ENCODE results near the gene CDHR5. TPM values are rescaled to one million over a fixed set of nuclear protein-coding genes. Genes with fewer than 3 reads are reported as not detected.

CDHR5 gene, protein sequence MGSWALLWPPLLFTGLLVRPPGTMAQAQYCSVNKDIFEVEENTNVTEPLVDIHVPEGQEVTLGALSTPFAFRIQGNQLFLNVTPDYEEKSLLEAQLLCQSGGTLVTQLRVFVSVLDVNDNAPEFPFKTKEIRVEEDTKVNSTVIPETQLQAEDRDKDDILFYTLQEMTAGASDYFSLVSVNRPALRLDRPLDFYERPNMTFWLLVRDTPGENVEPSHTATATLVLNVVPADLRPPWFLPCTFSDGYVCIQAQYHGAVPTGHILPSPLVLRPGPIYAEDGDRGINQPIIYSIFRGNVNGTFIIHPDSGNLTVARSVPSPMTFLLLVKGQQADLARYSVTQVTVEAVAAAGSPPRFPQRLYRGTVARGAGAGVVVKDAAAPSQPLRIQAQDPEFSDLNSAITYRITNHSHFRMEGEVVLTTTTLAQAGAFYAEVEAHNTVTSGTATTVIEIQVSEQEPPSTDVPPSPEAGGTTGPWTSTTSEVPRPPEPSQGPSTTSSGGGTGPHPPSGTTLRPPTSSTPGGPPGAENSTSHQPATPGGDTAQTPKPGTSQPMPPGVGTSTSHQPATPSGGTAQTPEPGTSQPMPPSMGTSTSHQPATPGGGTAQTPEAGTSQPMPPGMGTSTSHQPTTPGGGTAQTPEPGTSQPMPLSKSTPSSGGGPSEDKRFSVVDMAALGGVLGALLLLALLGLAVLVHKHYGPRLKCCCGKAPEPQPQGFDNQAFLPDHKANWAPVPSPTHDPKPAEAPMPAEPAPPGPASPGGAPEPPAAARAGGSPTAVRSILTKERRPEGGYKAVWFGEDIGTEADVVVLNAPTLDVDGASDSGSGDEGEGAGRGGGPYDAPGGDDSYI
- total RNA-seq (2014; rRNA removed; shearing (Covaris generic)): not detected in 2 replicates

DNA sequence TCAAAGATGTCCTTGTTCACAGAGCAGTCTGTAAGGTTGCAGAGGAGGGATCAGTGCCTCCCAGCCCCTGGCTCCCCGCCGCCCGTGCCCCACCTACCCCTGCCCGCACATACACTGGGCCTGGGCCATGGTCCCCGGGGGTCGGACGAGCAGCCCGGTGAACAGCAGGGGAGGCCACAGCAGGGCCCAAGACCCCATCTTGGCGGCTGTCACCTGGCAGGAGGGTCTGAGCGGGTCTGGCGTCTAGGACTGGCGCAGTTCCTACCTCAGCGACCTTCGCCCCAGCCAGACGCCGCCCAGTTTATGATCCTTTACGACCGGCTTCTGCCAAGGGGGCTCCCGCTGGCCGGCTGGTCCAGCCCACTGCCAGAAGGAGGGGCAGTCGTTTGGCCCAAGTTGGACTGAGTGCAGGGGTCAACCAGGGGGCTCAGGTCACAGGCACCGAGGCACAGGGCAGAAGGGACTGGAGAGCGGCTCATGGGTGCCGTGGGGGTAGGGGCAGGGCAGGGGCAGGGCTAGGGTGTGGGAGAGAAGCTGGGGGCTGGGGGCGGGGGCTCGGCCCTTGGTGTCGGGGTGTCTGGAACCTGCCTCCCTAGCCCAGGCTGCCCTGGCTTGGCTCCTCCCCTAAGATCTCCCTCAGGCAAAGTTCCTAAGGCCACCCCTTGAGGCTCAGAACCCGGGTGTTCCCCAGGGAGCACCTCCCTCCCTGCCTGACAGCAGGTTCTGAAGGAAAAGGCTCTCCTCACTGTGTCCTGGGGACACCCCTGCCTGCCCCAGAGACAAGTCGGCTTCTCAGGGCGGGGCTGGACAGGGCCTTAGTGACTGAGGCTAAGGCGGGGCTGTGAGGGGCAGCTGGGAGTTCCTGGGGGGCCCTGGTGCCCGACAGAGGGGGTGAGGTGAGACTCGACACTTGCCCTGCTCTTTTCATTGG lies at the start of gene CDHR5:
Gene CDHR5 (minus strand): TSS at position 251 of the 931 bp plus-strand sequence. CDS start 53 bp downstream, at position 198.
- H3K4me1 ChIP-seq (replicated peaks): peaks cover 4% of the 10 kb centered on the region
- H3K9me3 ChIP-seq (replicated peaks): no peaks in the 10 kb centered on the region
- H3K27me3 ChIP-seq (replicated peaks): no peaks in the 10 kb centered on the region
- no peak within 1 kb of the TSS for H3K27ac ChIP-seq
- no peak for DNase-seq (ENCODE audit: low read depth in 1 of 2, low spot score in 2 of 2)
- no peak within 1 kb of the TSS for H3K4me3 ChIP-seq
- no peaks in the 10 kb centered on the region for H3K36me3 ChIP-seq

DNA sequence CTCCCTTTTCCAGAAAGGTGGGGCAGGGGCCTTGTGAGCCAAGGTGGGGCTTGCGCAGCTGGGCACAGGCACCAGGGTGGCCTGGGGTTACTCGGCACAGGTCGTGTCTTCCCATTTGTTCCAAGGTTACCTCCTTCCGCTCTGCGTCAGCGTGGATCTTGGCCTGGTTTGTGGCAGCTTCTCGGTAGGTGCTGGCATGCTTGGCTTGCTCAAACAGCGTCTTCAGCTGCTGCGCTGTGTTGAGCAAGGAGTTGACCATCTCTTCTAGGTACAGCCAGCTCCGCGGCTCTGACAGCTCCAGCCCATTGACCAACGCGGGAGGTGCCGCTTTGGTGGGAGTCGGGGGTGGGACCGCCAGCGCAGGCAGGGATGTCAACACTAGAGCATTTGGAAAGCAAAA lies 49.7 kb upstream of the CDHR5 start:
- Histone ChIP-seq H3K4me1 (replicated peaks) (no peaks in the 10 kb centered on the region), H3K9me3 (replicated peaks) (no peaks in the 10 kb centered on the region), H3K36me3 (0 out of 2 replicates have a peak, but pooled peaks cover 6% of the 10 kb centered on the region), H3K4me3 (no peak overlapping the region), H3K27me3 (replicated peaks) (no peaks in the 10 kb centered on the region), H3K27ac (no peak overlapping the region)
- DNase-seq (ENCODE audit: low read depth in 1 of 2, low spot score in 2 of 2): no peak

DNA sequence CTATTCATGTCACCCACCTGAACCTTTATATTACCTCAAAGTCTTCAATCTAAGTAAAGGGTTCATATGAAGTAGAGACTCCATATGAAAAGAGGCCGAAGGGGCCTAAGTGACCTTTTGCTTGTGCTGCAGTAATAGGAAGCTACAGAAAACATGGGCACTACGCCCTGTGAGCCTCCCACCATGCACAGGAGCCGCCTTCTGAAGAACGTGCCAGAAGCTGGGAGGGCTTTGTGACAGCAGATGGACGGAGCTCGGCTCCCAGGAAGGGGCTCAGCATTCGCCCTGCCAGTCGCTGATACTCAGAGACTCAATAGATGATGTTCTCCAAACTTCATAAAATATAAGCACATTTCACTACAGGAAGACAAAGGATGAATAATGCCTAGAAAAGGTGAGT lies 49.1 kb upstream of the CDHR5 start:
- DNase-seq (ENCODE audit: low read depth in 1 of 2, low spot score in 2 of 2): no peak
- Histone ChIP-seq H3K27me3 (replicated peaks) (no peaks in the 10 kb centered on the region), H3K4me3 (no peak overlapping the region), H3K9me3 (replicated peaks) (no peaks in the 10 kb centered on the region), H3K36me3 (0 out of 2 replicates have a peak, but pooled peaks cover 6% of the 10 kb centered on the region), H3K27ac (no peak overlapping the region), H3K4me1 (replicated peaks) (no peaks in the 10 kb centered on the region)

DNA sequence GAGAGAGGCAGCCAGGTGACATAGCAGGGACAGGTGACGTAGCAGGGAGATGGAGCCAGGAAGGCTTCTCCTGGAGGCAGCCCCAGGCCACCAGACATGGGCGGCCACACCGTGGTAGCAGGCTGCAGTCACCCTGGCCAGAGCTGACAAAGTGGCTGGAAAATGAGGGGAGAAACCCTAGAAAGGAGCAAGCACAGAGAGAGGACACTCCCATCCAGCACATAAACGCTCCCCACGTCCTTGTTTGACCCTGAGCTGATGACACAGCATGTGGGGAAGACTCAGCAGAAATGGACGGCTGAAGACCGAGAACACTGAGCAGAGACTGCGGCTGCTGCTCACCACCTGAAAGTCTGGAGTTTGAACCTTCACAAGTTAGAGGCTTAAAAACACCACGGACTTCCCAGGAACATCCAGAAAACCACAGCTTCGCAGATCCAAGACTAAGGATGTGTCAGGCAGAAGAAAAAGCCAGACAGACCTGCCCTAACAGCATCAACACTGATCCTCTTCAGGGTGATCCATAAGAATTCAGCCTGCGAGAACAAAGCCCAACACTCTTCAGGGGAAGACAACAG lies 41.0 kb upstream of the CDHR5 start:
- no peak for DNase-seq (ENCODE audit: low read depth in 1 of 2, low spot score in 2 of 2)
- no peak overlapping the region for H3K4me3 ChIP-seq
- H3K4me1 ChIP-seq (replicated peaks): no peaks in the 10 kb centered on the region
- H3K27me3 ChIP-seq (replicated peaks): no peaks in the 10 kb centered on the region
- no peak overlapping the region for H3K27ac ChIP-seq
- H3K36me3 ChIP-seq: peaks cover 3% of the 10 kb centered on the region; the same call in 1 of the 2 replicates
- no peaks in the 10 kb centered on the region for H3K9me3 ChIP-seq (replicated peaks)

DNA sequence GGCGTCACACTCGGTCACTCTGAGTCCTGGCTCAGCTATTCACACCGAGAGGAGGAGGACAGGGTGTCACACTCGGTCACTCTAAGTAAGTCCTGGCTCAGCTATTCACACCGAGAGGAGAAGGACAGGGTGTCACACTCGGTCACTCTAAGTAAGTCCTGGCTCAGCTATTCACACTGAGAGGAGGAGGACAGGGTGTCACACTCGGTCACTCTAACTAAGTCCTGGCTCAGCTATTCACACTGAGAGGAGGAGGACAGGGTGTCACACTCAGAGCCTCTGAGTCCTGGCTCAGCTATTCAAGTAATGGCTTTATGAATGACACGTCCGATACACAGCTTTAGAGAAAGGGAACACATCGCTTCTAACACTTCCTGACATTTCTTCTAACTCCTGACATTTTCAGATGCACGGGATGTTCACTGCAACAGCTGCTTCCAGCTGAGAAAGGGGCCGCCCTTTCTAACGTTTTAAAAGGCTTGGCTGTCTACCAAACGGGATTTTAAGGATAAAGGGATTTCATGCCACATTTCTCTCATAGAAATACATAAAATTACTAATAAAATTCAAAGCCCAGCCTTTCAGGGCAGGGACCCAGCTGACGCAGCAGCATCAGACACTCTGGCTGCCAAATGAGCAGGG lies 40.4 kb upstream of the CDHR5 start:
- Histone ChIP-seq H3K36me3 (peaks cover 3% of the 10 kb centered on the region; the same call in 1 of the 2 replicates), H3K27me3 (replicated peaks) (no peaks in the 10 kb centered on the region), H3K4me1 (replicated peaks) (no peaks in the 10 kb centered on the region), H3K4me3 (no peak overlapping the region), H3K27ac (no peak overlapping the region), H3K9me3 (replicated peaks) (no peaks in the 10 kb centered on the region)
- DNase-seq (ENCODE audit: low read depth in 1 of 2, low spot score in 2 of 2): no peak

DNA sequence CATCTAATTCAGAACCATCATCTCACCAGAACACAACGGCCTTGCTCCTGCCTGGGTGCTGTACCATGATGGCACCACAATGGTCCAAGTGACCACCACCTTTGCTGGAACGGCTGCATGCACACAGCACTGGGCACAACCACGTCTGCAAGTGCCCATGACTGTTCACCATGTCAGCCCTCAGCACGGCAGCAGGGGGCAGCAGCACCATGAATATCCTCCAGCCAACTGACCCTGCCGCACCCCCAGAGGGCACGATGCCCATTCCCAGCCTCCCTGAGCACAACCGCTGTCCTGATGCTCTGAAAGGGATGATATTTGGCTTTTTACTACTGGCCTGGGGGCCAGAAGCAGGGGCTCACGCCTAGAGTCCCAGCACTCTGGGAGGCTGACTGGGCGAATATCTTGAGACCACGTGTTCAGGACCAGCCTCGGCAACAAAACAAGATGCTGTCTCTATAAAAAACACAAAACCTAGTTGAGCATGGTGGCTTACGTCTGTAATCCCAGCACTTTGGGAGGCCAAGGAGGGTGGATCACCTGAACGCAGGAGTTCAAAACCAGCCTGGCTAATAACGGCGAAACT lies 38.0 kb upstream of the CDHR5 start:
- no peaks in the 10 kb centered on the region for H3K4me1 ChIP-seq (replicated peaks)
- no peaks in the 10 kb centered on the region for H3K27me3 ChIP-seq (replicated peaks)
- no peaks in the 10 kb centered on the region for H3K9me3 ChIP-seq (replicated peaks)
- H3K36me3 ChIP-seq: peaks cover 3% of the 10 kb centered on the region; the same call in 1 of the 2 replicates
- no peak overlapping the region for H3K4me3 ChIP-seq
- peak; percentile 12 to 58 for DNase-seq (ENCODE audit: low read depth in 1 of 2, low spot score in 2 of 2)
- no peak overlapping the region for H3K27ac ChIP-seq

DNA sequence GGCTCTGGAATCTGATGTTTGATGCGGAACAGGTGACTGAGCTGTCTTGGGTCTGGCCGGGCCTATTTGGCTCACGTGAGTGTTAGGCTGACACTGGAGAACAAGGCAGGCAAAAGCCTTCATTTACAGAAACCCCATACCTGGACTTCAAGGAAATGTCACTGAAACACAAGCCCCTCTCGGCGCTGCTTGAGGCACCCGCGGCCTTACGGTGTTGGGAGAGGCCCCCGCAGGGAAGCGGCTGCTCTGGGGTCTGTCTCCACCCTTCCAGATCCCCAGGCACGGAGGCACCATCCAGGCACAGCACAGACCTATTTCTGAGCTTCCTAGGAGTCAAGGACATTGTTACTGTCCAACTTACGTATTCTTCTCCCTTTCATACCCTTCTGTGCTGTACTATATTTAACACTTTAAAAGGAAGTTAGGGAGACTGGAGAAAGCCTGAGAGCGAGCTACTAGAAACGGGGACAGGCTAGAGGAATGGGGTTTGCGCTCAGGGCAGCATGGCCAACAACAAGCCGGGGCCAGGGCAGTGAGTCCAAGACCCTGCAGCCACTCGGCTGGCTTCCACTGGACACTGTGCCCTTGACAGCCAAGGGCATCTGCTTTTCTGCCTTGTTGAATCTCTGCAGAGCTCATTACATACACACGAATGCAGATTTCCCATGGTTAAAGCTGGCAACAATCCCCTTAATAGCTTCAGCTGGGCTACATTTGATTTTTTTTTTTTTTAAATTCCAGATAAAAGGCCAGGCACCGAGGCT lies 36.1 kb upstream of the CDHR5 start:
- no peaks in the 10 kb centered on the region for H3K9me3 ChIP-seq (replicated peaks)
- H3K4me3 ChIP-seq: no peak overlapping the region
- no peaks in the 10 kb centered on the region for H3K27me3 ChIP-seq (replicated peaks)
- H3K27ac ChIP-seq: no peak overlapping the region
- no peak for DNase-seq (ENCODE audit: low read depth in 1 of 2, low spot score in 2 of 2)
- H3K36me3 ChIP-seq: peaks cover 3% of the 10 kb centered on the region; the same call in 1 of the 2 replicates
- H3K4me1 ChIP-seq (replicated peaks): no peaks in the 10 kb centered on the region

DNA sequence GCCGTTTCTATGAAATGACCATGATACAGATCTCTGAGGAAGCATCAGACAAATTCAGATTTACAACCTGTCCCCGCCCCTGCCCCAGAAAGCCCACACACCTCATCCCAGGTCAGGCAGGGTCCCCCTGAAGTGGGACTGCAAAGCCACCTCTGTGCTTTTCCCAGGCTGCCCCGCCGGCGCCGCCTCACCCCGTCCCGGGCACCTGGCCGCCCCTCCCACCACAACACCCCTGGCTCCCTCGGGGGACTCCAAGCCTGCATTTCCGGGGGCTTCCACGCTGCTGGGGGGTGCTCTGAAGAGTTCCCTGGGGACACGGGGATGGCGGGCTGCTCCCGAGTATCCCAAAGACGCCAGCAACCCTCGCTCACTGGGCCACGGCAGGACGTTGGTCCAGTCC lies 35.5 kb upstream of the CDHR5 start:
- no peak overlapping the region for H3K27ac ChIP-seq
- no peak overlapping the region for H3K4me3 ChIP-seq
- no peaks in the 10 kb centered on the region for H3K9me3 ChIP-seq (replicated peaks)
- no peaks in the 10 kb centered on the region for H3K4me1 ChIP-seq (replicated peaks)
- H3K36me3 ChIP-seq: peaks cover 3% of the 10 kb centered on the region; the same call in 1 of the 2 replicates
- no peaks in the 10 kb centered on the region for H3K27me3 ChIP-seq (replicated peaks)
- no peak for DNase-seq (ENCODE audit: low read depth in 1 of 2, low spot score in 2 of 2)

DNA sequence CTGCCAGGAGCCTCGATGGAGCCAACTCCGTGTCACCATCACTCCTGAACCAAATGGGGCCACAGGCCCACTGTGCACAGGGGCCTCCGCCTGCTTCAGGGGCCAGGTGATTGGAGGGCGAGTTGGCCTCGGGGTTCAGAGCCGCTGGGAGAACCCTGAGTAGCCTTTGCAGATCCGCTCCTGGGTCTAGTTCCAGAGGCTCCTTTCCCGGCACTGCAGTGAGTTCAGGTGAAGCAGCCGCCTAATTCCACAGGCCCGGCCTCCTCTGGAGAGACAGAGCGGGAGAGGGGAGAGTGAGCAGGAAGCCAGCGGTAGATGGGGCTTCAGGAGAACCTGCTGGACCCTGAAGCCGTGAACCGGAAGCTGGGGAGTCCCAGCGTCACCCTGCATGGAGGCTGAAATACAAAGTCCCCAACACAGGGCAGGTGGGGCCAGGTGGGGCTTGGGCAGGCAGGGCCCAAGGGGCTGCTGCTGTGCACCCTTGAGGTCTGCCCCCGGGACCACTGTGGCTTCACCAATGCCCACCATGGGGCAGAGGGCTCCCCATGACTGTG lies 34.9 kb upstream of the CDHR5 start:
- Histone ChIP-seq H3K27ac (no peak overlapping the region), H3K27me3 (replicated peaks) (no peaks in the 10 kb centered on the region), H3K4me3 (no peak overlapping the region), H3K9me3 (replicated peaks) (no peaks in the 10 kb centered on the region), H3K4me1 (replicated peaks) (no peaks in the 10 kb centered on the region), H3K36me3 (peaks cover 3% of the 10 kb centered on the region; the same call in 1 of the 2 replicates)
- no peak for DNase-seq (ENCODE audit: low read depth in 1 of 2, low spot score in 2 of 2)

DNA sequence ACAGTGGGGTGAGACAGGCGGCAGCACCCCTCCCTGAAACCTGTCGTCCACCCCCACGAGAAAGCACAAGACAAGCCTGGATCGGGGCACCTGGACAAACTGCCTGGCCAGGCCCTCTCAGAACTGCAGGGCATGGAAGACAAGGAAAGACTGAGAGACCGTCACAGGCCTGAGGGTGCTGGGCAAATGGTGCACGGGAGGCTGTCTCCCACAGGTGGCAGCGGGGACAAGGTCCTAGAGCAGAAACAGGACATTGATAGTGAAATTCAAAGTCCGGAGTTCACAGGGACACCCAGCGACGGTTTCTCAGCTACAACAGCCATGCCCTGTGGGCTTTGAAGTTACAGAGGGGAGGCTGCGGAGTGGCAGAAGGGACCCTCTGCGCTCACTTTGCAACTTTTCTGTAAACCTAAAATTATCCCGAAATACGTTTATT lies 33.0 kb upstream of the CDHR5 start:
- no peak overlapping the region for H3K4me3 ChIP-seq
- H3K27me3 ChIP-seq (replicated peaks): no peaks in the 10 kb centered on the region
- no peak overlapping the region for H3K27ac ChIP-seq
- no peaks in the 10 kb centered on the region; the same call in 1 of the 2 replicates for H3K36me3 ChIP-seq
- no peak for DNase-seq (ENCODE audit: low read depth in 1 of 2, low spot score in 2 of 2)
- H3K9me3 ChIP-seq (replicated peaks): no peaks in the 10 kb centered on the region
- H3K4me1 ChIP-seq (replicated peaks): no peaks in the 10 kb centered on the region

DNA sequence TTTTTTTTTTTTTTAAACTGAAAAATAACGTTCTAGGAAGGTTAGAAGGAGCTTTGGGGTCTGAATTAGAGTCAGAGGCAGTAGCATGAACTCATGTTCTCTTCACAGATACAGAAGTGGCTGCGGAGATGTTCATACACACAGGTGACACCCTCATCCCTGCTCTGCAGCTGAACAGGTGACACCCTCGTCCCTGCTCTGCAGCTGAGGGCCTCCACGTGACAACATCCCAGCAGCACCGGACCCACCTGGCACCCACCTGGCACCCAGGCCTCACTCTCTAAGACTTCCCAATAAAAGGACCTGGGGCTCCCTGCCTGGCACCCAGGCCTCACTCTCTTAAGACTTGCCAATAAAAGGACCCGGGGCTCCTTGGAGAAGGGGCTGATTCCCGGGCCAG lies 32.1 kb upstream of the CDHR5 start:
- no peaks in the 10 kb centered on the region for H3K4me1 ChIP-seq (replicated peaks)
- H3K9me3 ChIP-seq (replicated peaks): no peaks in the 10 kb centered on the region
- no peaks in the 10 kb centered on the region for H3K36me3 ChIP-seq
- no peak overlapping the region for H3K4me3 ChIP-seq
- no peaks in the 10 kb centered on the region for H3K27me3 ChIP-seq (replicated peaks)
- H3K27ac ChIP-seq: no peak overlapping the region
- DNase-seq (ENCODE audit: low read depth in 1 of 2, low spot score in 2 of 2): no peak

Measured in SJSA1 (cell line).